ENCODE measurements around the gene F2RL2.
A peak's percentile ranks its signal among the peaks of the same experiment; 100 is the strongest.

F2RL2 gene

DNA sequence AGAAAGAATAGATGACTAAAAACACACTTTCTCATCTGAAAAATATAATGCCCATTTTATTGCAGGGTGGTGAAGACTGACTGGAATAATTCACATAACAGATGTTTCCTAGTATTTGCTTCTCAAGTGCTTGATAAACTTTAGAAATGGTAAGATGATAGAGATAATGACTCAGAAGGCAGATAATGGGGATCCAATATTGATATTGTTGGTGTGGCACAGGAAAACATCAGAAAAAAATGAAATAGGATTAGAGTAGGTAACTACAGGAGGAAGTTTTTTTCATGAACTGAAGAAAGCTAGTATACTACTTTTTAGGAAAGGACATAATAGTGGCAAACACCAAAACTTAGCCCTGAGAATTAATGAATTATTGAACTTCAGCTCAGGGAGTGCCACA, 20.2 kb upstream of the F2RL2 start:
- Histone ChIP-seq H3K4me1 (ENCODE audit: control insufficient read depth, insufficient read depth, low read length) (no peaks in the 10 kb centered on the region), H3K9ac (ENCODE audit: low read length) (no peak overlapping the region), H3K27me3 (ENCODE audit: control insufficient read depth, insufficient read depth, low read length) (no peaks in the 10 kb centered on the region)

DNA sequence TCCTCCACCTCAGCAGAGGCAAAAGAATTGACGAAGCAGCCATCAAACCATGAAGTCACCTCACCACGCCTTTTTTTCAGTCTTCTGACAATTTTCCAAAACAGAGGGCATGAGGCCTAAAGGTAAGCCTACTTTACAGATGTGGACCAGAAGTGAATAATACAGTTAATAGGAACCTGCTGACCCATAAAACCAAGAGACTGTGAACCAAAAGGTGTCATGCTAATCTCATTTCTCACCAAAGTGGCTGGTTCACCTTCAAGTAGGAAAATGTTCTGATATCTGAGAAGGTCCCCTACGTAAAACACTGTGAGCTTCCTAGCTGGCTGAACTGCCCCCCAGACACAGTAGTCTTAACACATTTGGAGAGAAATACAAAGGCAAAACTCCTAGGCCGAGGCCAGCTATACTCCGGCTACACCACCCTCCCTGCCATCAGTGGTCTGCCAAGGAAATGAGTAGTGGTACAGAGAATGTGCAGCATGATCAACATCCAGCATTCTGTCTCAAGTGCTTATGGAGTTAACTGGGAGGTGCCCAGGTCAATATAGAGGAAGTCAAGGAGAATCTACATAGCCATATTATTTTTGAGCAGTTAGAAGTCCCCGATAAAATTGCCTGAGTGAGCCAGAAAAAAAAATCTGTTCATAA, 19.3 kb upstream of the F2RL2 start:
- Histone ChIP-seq H3K27me3 (ENCODE audit: control insufficient read depth, insufficient read depth, low read length) (no peaks in the 10 kb centered on the region), H3K36me3 (ENCODE audit: control insufficient read depth, insufficient read depth, low read length) (no peaks in the 10 kb centered on the region), H3K9ac (ENCODE audit: low read length) (no peak overlapping the region), H3K4me1 (ENCODE audit: control insufficient read depth, insufficient read depth, low read length) (no peaks in the 10 kb centered on the region), H3K27ac (ENCODE audit: low read depth, low read length) (no peak overlapping the region), H3K4me3 (ENCODE audit: low read length) (no peak overlapping the region)

More for the DNA sequence above, 20.2 kb upstream of the F2RL2 start:
- no peak overlapping the region for H3K4me3 ChIP-seq (ENCODE audit: low read length)
- H3K36me3 ChIP-seq (ENCODE audit: control insufficient read depth, insufficient read depth, low read length), result peaks cover 4% of the 10 kb centered on the region
- H3K27ac ChIP-seq (ENCODE audit: low read depth, low read length), result no peak overlapping the region

DNA sequence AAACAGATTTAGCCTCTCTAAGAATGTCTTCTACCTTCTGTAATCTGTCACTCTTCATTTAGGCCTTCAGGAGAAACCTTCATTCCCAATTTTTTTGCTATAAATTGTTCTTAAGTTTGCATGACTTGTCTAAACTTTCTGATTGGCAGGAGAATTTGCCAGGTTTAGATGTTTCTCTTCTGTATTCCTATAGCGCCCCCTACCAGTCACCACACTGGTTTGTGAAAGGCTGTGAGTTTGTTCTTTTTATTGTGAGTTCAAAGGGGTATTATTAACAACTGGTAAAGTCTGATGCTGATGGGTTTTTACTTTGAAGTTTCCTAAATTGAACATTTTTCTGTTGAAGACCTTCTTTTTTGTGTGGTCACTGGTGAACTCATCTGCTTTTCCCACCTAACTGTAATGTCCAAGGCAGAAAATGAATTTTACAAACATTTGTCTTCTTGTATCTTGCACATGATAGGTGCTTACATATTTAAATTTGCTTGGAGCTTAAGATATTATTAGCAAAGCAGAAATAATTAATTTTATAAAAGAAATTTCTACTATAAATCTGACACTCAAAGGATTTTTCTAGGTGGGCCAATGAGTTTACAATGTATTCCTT, 18.4 kb upstream of the F2RL2 start:
- Histone ChIP-seq H3K9ac (ENCODE audit: low read length) (no peak overlapping the region), H3K4me1 (ENCODE audit: control insufficient read depth, insufficient read depth, low read length) (no peaks in the 10 kb centered on the region), H3K4me3 (ENCODE audit: low read length) (no peak overlapping the region), H3K27me3 (ENCODE audit: control insufficient read depth, insufficient read depth, low read length) (no peaks in the 10 kb centered on the region), H3K36me3 (ENCODE audit: control insufficient read depth, insufficient read depth, low read length) (peaks cover under 1% of the 10 kb centered on the region), H3K27ac (ENCODE audit: low read depth, low read length) (no peak overlapping the region)

DNA sequence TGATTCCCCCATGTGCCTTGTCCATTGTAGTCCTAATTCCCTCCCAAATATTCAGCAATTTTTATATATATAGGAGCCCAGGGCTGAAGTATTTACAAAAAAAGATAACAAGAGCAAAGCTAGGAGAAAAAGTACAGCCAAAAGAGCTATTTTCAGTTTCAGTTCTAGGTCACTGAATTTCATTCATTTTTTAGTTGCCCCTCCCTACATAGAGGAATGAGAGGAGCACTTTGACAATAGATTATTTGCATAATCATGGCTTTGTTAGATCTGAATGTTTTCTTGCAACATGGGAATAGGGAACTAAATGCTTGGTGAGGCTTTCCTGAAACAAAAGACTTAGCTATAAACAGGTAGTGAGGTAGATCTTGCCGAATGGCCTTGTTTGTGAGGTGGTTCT, 15.3 kb upstream of the F2RL2 start:
- H3K36me3 ChIP-seq (ENCODE audit: control insufficient read depth, insufficient read depth, low read length), result peaks cover 2% of the 10 kb centered on the region
- no peaks in the 10 kb centered on the region for H3K27me3 ChIP-seq (ENCODE audit: control insufficient read depth, insufficient read depth, low read length)
- H3K4me3 ChIP-seq (ENCODE audit: low read length), result no peak overlapping the region
- H3K9ac ChIP-seq (ENCODE audit: low read length), result no peak overlapping the region
- H3K4me1 ChIP-seq (ENCODE audit: control insufficient read depth, insufficient read depth, low read length), result no peaks in the 10 kb centered on the region
- no peak overlapping the region for H3K27ac ChIP-seq (ENCODE audit: low read depth, low read length)

DNA sequence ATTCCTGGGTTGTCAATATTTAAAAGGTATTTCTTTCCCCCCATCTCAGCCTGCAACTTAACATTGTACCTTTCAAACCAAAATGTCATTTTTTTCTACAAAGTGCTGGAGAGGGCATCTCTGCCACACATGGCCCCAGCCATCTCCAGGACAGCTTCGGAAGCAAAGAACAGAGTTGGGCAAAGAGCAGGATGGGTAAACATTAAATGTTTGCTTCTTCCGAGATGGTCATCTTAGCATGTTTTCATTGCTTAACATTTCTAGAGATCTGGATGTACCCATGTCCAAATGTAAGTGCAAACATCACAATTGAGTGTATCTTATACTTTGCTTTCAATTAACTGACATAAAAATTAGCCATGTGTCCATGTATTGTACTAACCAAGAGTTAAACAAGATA, 14.3 kb upstream of the F2RL2 start:
- Histone ChIP-seq H3K9ac (ENCODE audit: low read length) (no peak overlapping the region), H3K27ac (ENCODE audit: low read depth, low read length) (no peak overlapping the region)

DNA sequence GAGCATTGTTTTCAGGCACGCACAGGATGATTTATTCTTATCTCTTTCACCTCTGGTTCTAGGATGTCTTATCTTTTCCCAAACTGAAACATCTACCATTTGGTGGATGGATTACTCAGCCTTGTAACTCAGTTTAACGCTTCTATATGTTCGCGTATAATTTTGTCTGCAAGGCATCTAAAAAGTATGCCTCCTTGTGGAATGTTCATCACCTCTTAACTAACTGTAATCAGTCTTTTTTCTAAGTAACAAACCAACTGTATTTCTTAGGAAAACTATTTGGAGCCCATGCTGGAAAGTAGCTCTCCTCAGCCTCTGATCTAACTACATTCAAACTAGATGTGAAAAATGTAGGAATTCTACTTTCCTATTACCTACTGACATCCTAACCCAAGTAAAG, 11.5 kb upstream of the F2RL2 start:
- no peaks in the 10 kb centered on the region for H3K4me1 ChIP-seq (ENCODE audit: control insufficient read depth, insufficient read depth, low read length)
- no peak overlapping the region for H3K27ac ChIP-seq (ENCODE audit: low read depth, low read length)
- no peak overlapping the region for H3K4me3 ChIP-seq (ENCODE audit: low read length)
- no peak overlapping the region for H3K9ac ChIP-seq (ENCODE audit: low read length)
- H3K27me3 ChIP-seq (ENCODE audit: control insufficient read depth, insufficient read depth, low read length), result no peaks in the 10 kb centered on the region
- peaks cover 2% of the 10 kb centered on the region for H3K36me3 ChIP-seq (ENCODE audit: control insufficient read depth, insufficient read depth, low read length)

More for the DNA sequence above, 14.3 kb upstream of the F2RL2 start:
- peaks cover 2% of the 10 kb centered on the region for H3K36me3 ChIP-seq (ENCODE audit: control insufficient read depth, insufficient read depth, low read length)
- no peak overlapping the region for H3K4me3 ChIP-seq (ENCODE audit: low read length)
- H3K4me1 ChIP-seq (ENCODE audit: control insufficient read depth, insufficient read depth, low read length), result no peaks in the 10 kb centered on the region
- H3K27me3 ChIP-seq (ENCODE audit: control insufficient read depth, insufficient read depth, low read length), result no peaks in the 10 kb centered on the region

DNA sequence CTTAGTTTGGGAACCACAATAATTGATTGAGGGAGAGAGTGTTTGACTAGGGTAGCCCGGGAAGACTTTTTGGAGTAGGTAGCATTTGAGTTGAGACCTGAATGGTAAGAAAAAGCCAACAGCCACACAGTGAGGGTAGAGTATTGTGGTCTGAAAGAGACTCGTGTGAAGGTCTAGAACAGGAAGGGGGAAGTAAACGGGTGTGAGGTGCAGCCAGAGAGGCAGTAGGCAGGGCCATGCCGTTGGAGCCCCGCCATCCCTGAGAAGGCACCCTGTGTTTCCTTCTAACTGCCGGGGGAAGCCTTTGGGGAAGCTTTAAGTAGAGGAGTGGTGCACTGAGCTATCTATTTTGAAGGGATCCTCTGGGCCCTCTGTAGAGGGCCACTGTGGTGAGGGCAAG, 3.5 kb upstream of the F2RL2 start:
- H3K4me1 ChIP-seq (ENCODE audit: control insufficient read depth, insufficient read depth, low read length), result no peaks in the 10 kb centered on the region
- no peak overlapping the region for H3K4me3 ChIP-seq (ENCODE audit: low read length)
- H3K36me3 ChIP-seq (ENCODE audit: control insufficient read depth, insufficient read depth, low read length), result peaks cover 2% of the 10 kb centered on the region
- H3K27ac ChIP-seq (ENCODE audit: low read depth, low read length), result no peak overlapping the region
- no peaks in the 10 kb centered on the region for H3K27me3 ChIP-seq (ENCODE audit: control insufficient read depth, insufficient read depth, low read length)
- H3K9ac ChIP-seq (ENCODE audit: low read length), result no peak overlapping the region

DNA sequence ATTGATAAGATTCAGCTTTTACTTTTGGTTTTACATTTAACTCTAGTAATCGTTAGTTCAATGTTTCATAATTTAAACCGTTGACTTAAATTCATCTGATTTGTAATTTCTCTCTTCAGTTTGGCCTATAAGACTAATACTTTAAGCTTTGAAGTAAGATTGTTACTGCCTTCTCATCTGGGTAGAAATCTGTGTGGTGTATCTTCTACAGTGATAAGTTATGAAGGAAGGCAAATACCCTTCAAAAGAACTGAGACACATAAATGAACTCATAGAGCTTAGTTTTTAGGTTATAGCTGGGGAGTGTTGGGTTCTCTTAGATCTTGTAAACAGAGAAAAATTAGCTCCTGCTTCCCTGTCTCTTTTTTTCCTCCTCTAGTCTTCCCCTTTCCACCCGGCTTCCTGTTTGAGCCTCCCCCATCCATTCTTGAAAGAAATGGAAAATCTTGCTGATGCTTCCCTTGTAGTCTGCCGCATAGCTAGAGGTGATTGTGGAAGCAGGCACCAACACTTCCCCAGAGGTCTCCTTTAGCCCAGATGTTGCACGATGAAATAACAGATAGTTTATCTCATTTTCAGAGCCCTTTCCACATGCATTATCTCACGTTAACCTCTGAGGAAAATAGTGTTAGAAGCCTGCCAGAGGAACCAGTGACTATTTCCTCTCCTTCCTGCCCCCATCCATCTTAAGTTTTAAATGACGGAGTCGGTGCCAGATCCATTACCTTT, 2.0 kb upstream of the F2RL2 start:
- Histone ChIP-seq H3K4me1 (ENCODE audit: control insufficient read depth, insufficient read depth, low read length) (no peaks in the 10 kb centered on the region), H3K27ac (ENCODE audit: low read depth, low read length) (no peak overlapping the region), H3K36me3 (ENCODE audit: control insufficient read depth, insufficient read depth, low read length) (peaks cover 2% of the 10 kb centered on the region), H3K27me3 (ENCODE audit: control insufficient read depth, insufficient read depth, low read length) (no peaks in the 10 kb centered on the region), H3K9ac (ENCODE audit: low read length) (no peak overlapping the region), H3K4me3 (ENCODE audit: low read length) (no peak overlapping the region)

DNA sequence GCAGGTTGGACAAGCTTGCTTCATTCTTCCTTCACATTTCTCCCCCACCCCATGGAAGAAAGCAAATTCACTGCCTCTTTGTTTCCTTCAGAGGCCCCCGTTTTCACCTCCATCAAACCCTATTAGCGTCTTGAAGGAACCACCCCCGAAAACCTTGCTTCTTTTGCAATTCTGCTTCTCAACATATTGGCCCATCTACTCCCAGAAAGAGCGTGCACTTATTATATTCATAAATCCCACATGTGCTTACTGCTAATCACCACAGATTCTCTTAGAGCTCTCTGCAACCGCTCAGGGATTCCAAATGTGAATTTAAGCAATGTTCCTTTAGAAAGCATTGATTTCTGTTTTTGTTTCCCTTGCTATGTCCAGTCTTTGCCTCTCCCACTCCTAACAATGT, 1.1 kb downstream of the F2RL2 start:
- H3K27ac ChIP-seq (ENCODE audit: low read depth, low read length), result peak overlapping the region; percentile 52
- H3K9ac ChIP-seq (ENCODE audit: low read length), result no peak overlapping the region
- H3K4me3 ChIP-seq (ENCODE audit: low read length), result peak overlapping the region; percentile 23
- H3K4me1 ChIP-seq (ENCODE audit: control insufficient read depth, insufficient read depth, low read length), result no peaks in the 10 kb centered on the region
- peaks cover 2% of the 10 kb centered on the region for H3K36me3 ChIP-seq (ENCODE audit: control insufficient read depth, insufficient read depth, low read length)
- no peaks in the 10 kb centered on the region for H3K27me3 ChIP-seq (ENCODE audit: control insufficient read depth, insufficient read depth, low read length)

DNA sequence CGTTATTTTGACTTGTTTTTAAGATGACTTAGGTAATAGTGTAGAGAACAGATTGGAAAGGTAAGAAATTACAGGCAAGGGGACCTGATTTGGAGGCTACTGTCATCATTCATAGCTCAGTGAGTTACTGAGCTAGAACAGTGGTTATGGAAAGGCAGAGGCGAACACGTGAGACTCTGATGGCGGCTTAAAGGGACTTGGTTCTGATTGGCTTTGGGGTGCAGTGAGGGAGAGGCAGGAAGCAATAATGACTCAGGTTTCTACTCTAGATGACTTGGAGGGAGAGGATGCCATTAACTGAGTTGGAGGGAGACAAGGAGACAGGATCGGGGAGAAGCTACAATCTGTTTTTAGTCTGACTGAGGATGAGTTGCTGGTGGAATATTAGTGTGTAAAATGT, 3.0 kb downstream of the F2RL2 start:
- no peak overlapping the region for H3K9ac ChIP-seq (ENCODE audit: low read length)
- no peaks in the 10 kb centered on the region for H3K36me3 ChIP-seq (ENCODE audit: control insufficient read depth, insufficient read depth, low read length)
- no peak overlapping the region for H3K27ac ChIP-seq (ENCODE audit: low read depth, low read length)
- no peaks in the 10 kb centered on the region for H3K4me1 ChIP-seq (ENCODE audit: control insufficient read depth, insufficient read depth, low read length)
- no peak overlapping the region for H3K4me3 ChIP-seq (ENCODE audit: low read length)
- H3K27me3 ChIP-seq (ENCODE audit: control insufficient read depth, insufficient read depth, low read length), result no peaks in the 10 kb centered on the region

DNA sequence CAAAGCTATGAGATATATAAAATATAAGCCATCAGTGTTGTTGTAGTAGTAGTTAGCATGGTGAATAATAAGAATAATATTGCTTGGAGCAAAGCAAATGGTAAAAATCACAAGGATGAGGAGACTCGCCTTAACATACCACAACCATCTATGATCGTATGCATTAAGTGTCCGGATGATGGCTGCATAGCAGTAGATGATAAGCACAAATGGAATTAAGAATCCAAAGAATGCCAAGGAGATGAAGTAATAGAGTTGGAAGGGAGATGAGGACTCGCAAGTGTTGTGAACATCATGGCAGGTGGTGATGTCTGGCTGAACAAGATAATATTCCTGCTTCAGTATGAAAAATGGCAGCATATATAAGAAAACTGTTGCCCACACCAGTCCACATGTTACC, 5.5 kb downstream of the F2RL2 start:
- H3K9ac ChIP-seq (ENCODE audit: low read length), result no peak overlapping the region
- H3K27me3 ChIP-seq (ENCODE audit: control insufficient read depth, insufficient read depth, low read length), result no peaks in the 10 kb centered on the region
- no peak overlapping the region for H3K4me3 ChIP-seq (ENCODE audit: low read length)
- H3K4me1 ChIP-seq (ENCODE audit: control insufficient read depth, insufficient read depth, low read length), result no peaks in the 10 kb centered on the region
- H3K36me3 ChIP-seq (ENCODE audit: control insufficient read depth, insufficient read depth, low read length), result peaks cover 4% of the 10 kb centered on the region
- H3K27ac ChIP-seq (ENCODE audit: low read depth, low read length), result no peak overlapping the region

DNA sequence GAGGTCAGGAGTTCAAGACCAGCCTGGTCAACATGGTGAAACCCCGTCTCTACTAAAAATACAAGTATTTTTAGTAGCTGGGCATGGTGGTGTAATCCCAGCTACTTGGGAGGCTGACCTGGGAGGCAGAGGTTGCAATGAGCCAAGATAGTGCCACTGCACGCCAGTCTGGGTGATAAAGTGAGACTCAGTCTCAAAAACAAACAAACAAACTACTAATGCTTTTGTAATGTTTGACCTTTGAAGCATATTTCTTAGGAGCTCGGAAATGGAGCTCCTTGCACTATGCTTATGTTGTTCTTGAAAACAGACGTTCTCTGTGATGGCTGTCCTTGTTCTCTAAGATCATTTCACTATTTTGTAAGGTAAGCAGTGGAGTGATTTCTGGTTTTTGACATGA, 6.0 kb downstream of the F2RL2 start:
- H3K4me1 ChIP-seq (ENCODE audit: control insufficient read depth, insufficient read depth, low read length), result no peaks in the 10 kb centered on the region
- no peak overlapping the region for H3K9ac ChIP-seq (ENCODE audit: low read length)
- H3K27me3 ChIP-seq (ENCODE audit: control insufficient read depth, insufficient read depth, low read length), result no peaks in the 10 kb centered on the region
- H3K27ac ChIP-seq (ENCODE audit: low read depth, low read length), result no peak overlapping the region
- peaks cover 5% of the 10 kb centered on the region for H3K36me3 ChIP-seq (ENCODE audit: control insufficient read depth, insufficient read depth, low read length)
- H3K4me3 ChIP-seq (ENCODE audit: low read length), result no peak overlapping the region

DNA sequence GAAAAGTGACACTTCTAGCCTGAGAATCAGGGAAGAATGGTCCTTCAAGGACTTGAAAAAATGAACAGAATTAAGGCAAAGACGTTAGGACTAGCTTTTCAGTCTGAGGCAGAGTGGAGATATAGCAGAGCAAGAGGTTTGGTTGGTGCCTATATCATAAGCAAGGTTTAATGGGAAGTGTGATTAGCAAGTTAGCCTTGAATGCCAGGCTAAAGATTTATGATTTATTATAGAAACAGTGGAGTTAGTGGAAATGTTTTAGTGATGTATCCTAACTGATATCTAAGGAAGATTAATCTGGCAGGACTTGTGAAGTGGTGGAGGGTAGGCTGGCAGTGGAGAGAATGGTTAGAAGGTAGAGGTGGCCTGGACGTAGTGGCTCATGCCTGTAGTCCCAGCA, 7.0 kb downstream of the F2RL2 start:
- Histone ChIP-seq H3K27me3 (ENCODE audit: control insufficient read depth, insufficient read depth, low read length) (no peaks in the 10 kb centered on the region), H3K4me1 (ENCODE audit: control insufficient read depth, insufficient read depth, low read length) (no peaks in the 10 kb centered on the region), H3K9ac (ENCODE audit: low read length) (no peak overlapping the region), H3K27ac (ENCODE audit: low read depth, low read length) (no peak overlapping the region), H3K36me3 (ENCODE audit: control insufficient read depth, insufficient read depth, low read length) (peaks cover 5% of the 10 kb centered on the region), H3K4me3 (ENCODE audit: low read length) (no peak overlapping the region)

Measured in rectal smooth muscle tissue (tissue), 1 donor.